ENCODE results near the gene OR7D2. TPM values are rescaled to one million over a fixed set of nuclear protein-coding genes. Genes with fewer than 3 reads are reported as not detected.
"Not testable (repeated sequence)": the region's sequence is repeated elsewhere in the genome, so short reads cannot be mapped to it uniquely, and the experiment has no call there.

OR7D2 gene
- total and polyA plus RNA-seq, 3 donors from 2014 or later, result 0.62 to 1.7 (median 0.79) TPM

DNA sequence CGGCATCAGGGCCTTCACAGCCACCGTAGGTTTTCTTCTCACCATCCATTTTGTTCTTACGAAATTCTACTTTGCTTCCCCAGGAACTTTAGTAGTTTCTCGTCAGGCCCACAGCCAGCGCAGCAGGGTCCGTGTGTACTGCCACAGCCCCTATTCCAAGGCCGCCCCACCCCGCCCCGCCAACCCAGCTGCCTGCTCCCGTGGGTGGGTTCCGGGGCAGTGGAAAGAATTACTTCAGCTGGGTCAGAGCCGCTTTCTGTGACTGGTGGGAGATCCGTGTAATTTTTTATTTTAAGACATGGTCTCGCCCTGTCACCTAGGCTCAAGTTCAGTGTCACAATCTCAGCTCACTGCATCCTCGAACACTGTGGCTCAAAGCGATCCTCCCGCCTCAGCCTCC is 4.2 kb downstream of the OR7D2 start:
- H3K27me3 ChIP-seq, result no peaks in the 10 kb centered on the region
- intact Hi-C loops (cut with DNase I; ENCODE audit: low total_unique reads), result no loop called here
- peak overlapping the region; percentile 43 to 48 for H3K4me3 ChIP-seq
- no peak overlapping the region for H3K27ac ChIP-seq
- no peaks in the 10 kb centered on the region for H3K36me3 ChIP-seq (ENCODE audit: low read depth, missing control alignments)
- no peaks in the 10 kb centered on the region for H3K4me1 ChIP-seq
- no peaks in the 10 kb centered on the region for H3K9me3 ChIP-seq
- TF ChIP-seq CTCF (IDR thresholded peaks at IDR 0.05) (no peak), POLR2A (IDR thresholded peaks at IDR 0.05) (no peak)
- no peak for DNase-seq
- WGBS, 2 donors, result 53 to 77% methylated on average over 15 to 17 of the region's 17 CpGs

DNA sequence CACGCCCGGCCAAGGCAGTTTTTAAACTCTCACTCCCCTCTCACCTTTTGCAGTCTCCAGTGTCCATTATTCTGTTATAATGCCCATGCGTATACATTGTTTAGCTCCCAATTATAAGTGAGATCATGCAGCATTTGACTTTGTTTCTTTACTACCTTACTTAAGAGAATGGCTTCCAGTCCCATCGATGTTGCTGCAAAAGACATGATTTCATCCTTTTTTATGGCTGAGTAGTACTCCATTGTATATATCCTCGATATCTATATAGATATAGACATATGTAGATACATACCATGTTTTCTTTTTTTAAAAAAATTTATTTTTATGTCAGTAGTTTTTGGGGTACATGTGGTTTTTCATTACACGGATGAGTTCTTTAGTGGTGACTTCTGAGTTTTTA is 8.4 kb downstream of the OR7D2 start:
- Histone ChIP-seq H3K4me3 (no peak overlapping the region), H3K4me1 (no peaks in the 10 kb centered on the region), H3K9me3 (no peaks in the 10 kb centered on the region), H3K27ac (no peak overlapping the region), H3K36me3 (ENCODE audit: low read depth, missing control alignments) (no peaks in the 10 kb centered on the region), H3K27me3 (no peaks in the 10 kb centered on the region)
- 83 to 91% methylated on average over 6 of the region's 6 CpGs for WGBS, 2 donors
- no peak for DNase-seq
- TF ChIP-seq CTCF (IDR thresholded peaks at IDR 0.05), result no peak
- no peak for TF ChIP-seq POLR2A (IDR thresholded peaks at IDR 0.05)
- intact Hi-C loops (cut with DNase I; ENCODE audit: low total_unique reads), result no loop called here

GRCh38 chr19:9189535-9189934 is 10.8 kb downstream of the OR7D2 start:
- TF ChIP-seq POLR2A (IDR thresholded peaks at IDR 0.05), result no peak
- no peak for TF ChIP-seq CTCF (IDR thresholded peaks at IDR 0.05)
- Histone ChIP-seq H3K4me3 (no peak overlapping the region), H3K9me3 (no peaks in the 10 kb centered on the region), H3K27ac (no peak overlapping the region), H3K27me3 (no peaks in the 10 kb centered on the region), H3K4me1 (no peaks in the 10 kb centered on the region), H3K36me3 (ENCODE audit: low read depth, missing control alignments) (no peaks in the 10 kb centered on the region)
- intact Hi-C loops (cut with DNase I; ENCODE audit: low total_unique reads), result no loop called here
- WGBS, 2 donors, result 73 to 82% methylated on average over 7 of the region's 7 CpGs
- no peak for DNase-seq

- H3K9me3 ChIP-seq; intact Hi-C loops (cut with DNase I; ENCODE audit: low total_unique reads); H3K4me3 ChIP-seq; DNase-seq; H3K4me1 ChIP-seq; H3K27ac ChIP-seq; H3K36me3 ChIP-seq (ENCODE audit: low read depth, missing control alignments); H3K27me3 ChIP-seq: not testable (repeated sequence)
- 100% methylated on average over 1 of the region's 2 CpGs; no CpG with 5 or more reads in 1 of the 2 donors for WGBS, 2 donors
Measured at GRCh38 chr19:9198044-9198443, 19.3 kb downstream of the OR7D2 start.

GRCh38 chr19:9205501-9206113 is 26.8 kb downstream of the OR7D2 start:
- peak; percentile 87 for DNase-seq
- Histone ChIP-seq H3K4me1 (no peaks in the 10 kb centered on the region), H3K4me3 (peak overlapping the region in 1 of 2 donors; percentile 38), H3K9me3 (no peaks in the 10 kb centered on the region), H3K27ac (no peak overlapping the region), H3K36me3 (ENCODE audit: low read depth, missing control alignments) (no peaks in the 10 kb centered on the region), H3K27me3 (no peaks in the 10 kb centered on the region)
- TF ChIP-seq CTCF (IDR thresholded peaks at IDR 0.05) (peak in 2 of 3 experiments; percentile 65 to 86), POLR2A (IDR thresholded peaks at IDR 0.05) (no peak)
- intact Hi-C loops (cut with DNase I; ENCODE audit: low total_unique reads), result no loop called here
- WGBS, 2 donors, result 15 to 23% methylated on average over 13 of the region's 13 CpGs
